HCT116 (cell line): ENCODE measurements around the gene C14orf132.

Experiments
- CTCF ChIP-seq, 3 experiments: fragments of 200-600 bp in 1 of 3; sonication (generic) in 1 of 3; IDR thresholded peaks in 2 of 3; conservative IDR thresholded peaks in 1 of 3; 2 replicates each; pipeline ENCODE4 v1.5.1; 2012 to 2017; ENCODE audit warnings: low read depth in 2 of 3, low read length in 2 of 3, antibody characterized with exemption in 1 of 3, borderline replicate concordance in 1 of 3, control low read depth in 1 of 3, mild to moderate bottlenecking in 1 of 3, mixed read lengths in 1 of 3, mixed run types in 1 of 3, moderate library complexity in 1 of 3; ENCODE audit not compliant: insufficient read depth in 1 of 3
- POLR2A ChIP-seq: IDR thresholded peaks from 2 replicates; pipeline ENCODE4 v1.7.0; 2011; ENCODE audit warnings: borderline replicate concordance; ENCODE audit not compliant: insufficient read depth, insufficient read length; ENCODE audit errors: extremely low read depth

GRCh38 chr14:96130391-96130790, 91.2 kb downstream of the C14orf132 start:
- no peak for TF ChIP-seq CTCF (IDR thresholded peaks at IDR 0.05 in 2 of 3, conservative IDR thresholded peaks at IDR 0.05 in 1 of 3; ENCODE audit: borderline replicate concordance in 1 of 3, insufficient read depth in 1 of 3, low read depth in 2 of 3, low read length in 2 of 3)
- TF ChIP-seq POLR2A = no peak
